HEK293 (cell line): Measurements from ENCODE around the gene OXSR1.
A peak's percentile ranks its signal among the peaks of the same experiment; 100 is the strongest.

Experiments used
- CTCF ChIA-PET: fragments of 350-600 bp; formaldehyde crosslinking; extraction: SDS; loops from one replicate; lab custom pipeline; 2021; ENCODE audit warnings: antibody characterized with exemption; lab: Yijun Ruan, JAX
- POLR2A ChIA-PET: fragments of 300-600 bp; formaldehyde crosslinking; extraction: SDS; loops from one replicate; lab custom pipeline; 2020; ENCODE audit warnings: antibody characterized with exemption, inconsistent platforms; lab: Yijun Ruan, JAX
- H3K27ac ChIP-seq: fragments of 200-500 bp; sonication (Bioruptor generic); 2 replicates; pipeline ENCODE4 v1.5.1; 2014; ENCODE audit warnings: low read depth, low read length, control low read depth, inconsistent platforms; ENCODE audit errors: extremely low read depth
- H3K36me3 ChIP-seq, 2 experiments: fragments of 200-500 bp in 1 of 2; sonication (Bioruptor generic) in 1 of 2; 1 replicate in 1 of 2; 2 replicates in 1 of 2; pipeline ENCODE4 v1.5.1; 2014 to 2017; ENCODE audit warnings: inconsistent platforms in 2 of 2, low read length in 2 of 2; ENCODE audit not compliant: control insufficient read depth in 2 of 2, insufficient read depth in 1 of 2
- H3K4me1 ChIP-seq: fragments of 200-500 bp; sonication (Bioruptor generic); 2 replicates; pipeline ENCODE4 v1.5.1; 2014; ENCODE audit warnings: mild to moderate bottlenecking, low read length, inconsistent platforms; ENCODE audit not compliant: control insufficient read depth, insufficient read depth
- H3K4me3 ChIP-seq: 2 replicates; pipeline ENCODE4 v1.5.1; 2011; ENCODE audit warnings: low read depth, mild to moderate bottlenecking, control low read depth, low read length, moderate library complexity
- H3K9me3 ChIP-seq: fragments of 200-500 bp; sonication (Bioruptor generic); 2 replicates; pipeline ENCODE4 v1.5.1; 2014; ENCODE audit warnings: low read depth, low read length, inconsistent platforms; ENCODE audit not compliant: control insufficient read depth, insufficient read depth
- BCL11A ChIP-seq: fragments of 450-650 bp; formaldehyde crosslinking; IDR thresholded peaks from 2 replicates; pipeline ENCODE4 v1.5.1; 2016; ENCODE audit warnings: low read depth, missing biosample characterization, missing genetic modification characterization
- GLIS2 ChIP-seq: fragments of 450-650 bp; formaldehyde crosslinking; IDR thresholded peaks from 2 replicates; pipeline ENCODE4 v1.5.1; 2016; ENCODE audit warnings: missing biosample characterization, missing genetic modification characterization
- KLF7 ChIP-seq: fragments of 450-650 bp; formaldehyde crosslinking; IDR thresholded peaks from 2 replicates; pipeline ENCODE4 v1.5.1; 2016; ENCODE audit warnings: missing biosample characterization, missing genetic modification characterization, borderline replicate concordance
- KLF8 ChIP-seq: fragments of 450-650 bp; formaldehyde crosslinking; IDR thresholded peaks from 2 replicates; pipeline ENCODE4 v1.5.1; 2016; ENCODE audit warnings: missing biosample characterization, missing genetic modification characterization
- MEIS1 ChIP-seq: sonication (generic); formaldehyde crosslinking; IDR thresholded peaks from 2 replicates; pipeline ENCODE4 v1.8.1; 2022; ENCODE audit warnings: missing genetic modification reagents, mild to moderate bottlenecking, borderline replicate concordance
- PRDM10 ChIP-seq: fragments of 450-650 bp; formaldehyde crosslinking; IDR thresholded peaks from 2 replicates; pipeline ENCODE4 v1.5.1; 2016; ENCODE audit warnings: missing biosample characterization, missing genetic modification characterization
- REPIN1 ChIP-seq: fragments of 450-650 bp; formaldehyde crosslinking; IDR thresholded peaks from 2 replicates; pipeline ENCODE4 v1.5.1; 2017; ENCODE audit warnings: missing biosample characterization, missing genetic modification characterization, low read depth
- SALL2 ChIP-seq: fragments of 450-650 bp; formaldehyde crosslinking; IDR thresholded peaks from 2 replicates; pipeline ENCODE4 v1.5.0; 2017; ENCODE audit warnings: missing biosample characterization, mild to moderate bottlenecking, missing genetic modification characterization, borderline replicate concordance
- SCRT2 ChIP-seq: fragments of 450-650 bp; formaldehyde crosslinking; IDR thresholded peaks from 2 replicates; pipeline ENCODE4 v1.5.1; 2016; ENCODE audit warnings: missing biosample characterization, missing genetic modification characterization
- SP3 ChIP-seq: fragments of 450-650 bp; formaldehyde crosslinking; IDR thresholded peaks from 2 replicates; pipeline ENCODE4 v1.5.1; 2016; ENCODE audit warnings: missing biosample characterization, missing genetic modification characterization
- YY1 ChIP-seq: fragments of 450-650 bp; formaldehyde crosslinking; IDR thresholded peaks from 2 replicates; pipeline ENCODE4 v1.5.1; 2018; ENCODE audit warnings: missing biosample characterization, missing genetic modification characterization
- ZBTB8A ChIP-seq: fragments of 450-650 bp; formaldehyde crosslinking; IDR thresholded peaks from 2 replicates; pipeline ENCODE4 v1.5.1; 2016; ENCODE audit warnings: missing biosample characterization, missing genetic modification characterization
- ZFHX2 ChIP-seq: fragments of 450-650 bp; formaldehyde crosslinking; conservative IDR thresholded peaks from 2 replicates; pipeline ENCODE4 v1.5.1; 2016; ENCODE audit warnings: missing biosample characterization, missing genetic modification characterization
- ZFP3 ChIP-seq: fragments of 450-650 bp; formaldehyde crosslinking; IDR thresholded peaks from 2 replicates; pipeline ENCODE4 v1.5.1; 2016; ENCODE audit warnings: low read depth, missing biosample characterization, missing genetic modification characterization
- ZFP37 ChIP-seq: fragments of 450-650 bp; formaldehyde crosslinking; IDR thresholded peaks from 2 replicates; pipeline ENCODE4 v1.5.1; 2016; ENCODE audit warnings: missing biosample characterization, missing genetic modification characterization
- ZNF114 ChIP-seq: fragments of 450-650 bp; formaldehyde crosslinking; IDR thresholded peaks from 2 replicates; pipeline ENCODE4 v1.5.0; 2017; ENCODE audit warnings: missing biosample characterization, missing genetic modification characterization
- ZNF133 ChIP-seq: fragments of 450-650 bp; formaldehyde crosslinking; IDR thresholded peaks from 2 replicates; pipeline ENCODE4 v1.5.1; 2016; ENCODE audit warnings: missing biosample characterization, missing genetic modification characterization
- ZNF214 ChIP-seq: fragments of 450-650 bp; formaldehyde crosslinking; IDR thresholded peaks from 2 replicates; pipeline ENCODE4 v1.5.1; 2017; ENCODE audit warnings: missing biosample characterization, mild to moderate bottlenecking, missing genetic modification characterization, borderline replicate concordance
- ZNF24 ChIP-seq: fragments of 450-650 bp; formaldehyde crosslinking; IDR thresholded peaks from 2 replicates; pipeline ENCODE4 v1.5.1; 2016; ENCODE audit warnings: missing biosample characterization, missing genetic modification characterization
- ZNF248 ChIP-seq: fragments of 450-650 bp; formaldehyde crosslinking; IDR thresholded peaks from 2 replicates; pipeline ENCODE4 v1.5.1; 2017; ENCODE audit warnings: missing biosample characterization, missing genetic modification characterization
- ZNF292 ChIP-seq: fragments of 450-650 bp; formaldehyde crosslinking; IDR thresholded peaks from 2 replicates; pipeline ENCODE4 v1.5.1; 2016; ENCODE audit warnings: low read depth, missing biosample characterization, missing genetic modification characterization, borderline replicate concordance
- ZNF350 ChIP-seq: fragments of 450-650 bp; formaldehyde crosslinking; IDR thresholded peaks from 2 replicates; pipeline ENCODE4 v1.5.0; 2017; ENCODE audit warnings: missing biosample characterization, mild to moderate bottlenecking, missing genetic modification characterization
- ZNF530 ChIP-seq: fragments of 450-650 bp; formaldehyde crosslinking; IDR thresholded peaks from 2 replicates; pipeline ENCODE4 v1.5.1; 2016; ENCODE audit warnings: low read depth, missing biosample characterization, missing genetic modification characterization
- ZNF561 ChIP-seq: fragments of 450-650 bp; IDR thresholded peaks from 2 replicates; pipeline ENCODE4 v1.5.1; 2018; ENCODE audit warnings: missing biosample characterization, missing genetic modification characterization, borderline replicate concordance
- ZNF701 ChIP-seq: fragments of 450-650 bp; formaldehyde crosslinking; IDR thresholded peaks from 2 replicates; pipeline ENCODE4 v1.5.1; 2016; ENCODE audit warnings: missing biosample characterization, missing genetic modification characterization
- ZNF76 ChIP-seq: fragments of 450-650 bp; formaldehyde crosslinking; IDR thresholded peaks from 2 replicates; pipeline ENCODE4; 2016; ENCODE audit warnings: low read depth, missing biosample characterization, missing genetic modification characterization, borderline replicate concordance
- ZNF791 ChIP-seq: fragments of 450-650 bp; formaldehyde crosslinking; IDR thresholded peaks from 2 replicates; pipeline ENCODE4 v1.5.1; 2016; ENCODE audit warnings: missing biosample characterization, missing genetic modification characterization
- ZNF792 ChIP-seq: fragments of 450-650 bp; formaldehyde crosslinking; IDR thresholded peaks from 2 replicates; pipeline ENCODE4 v1.5.1; 2016; ENCODE audit warnings: missing biosample characterization, missing genetic modification characterization
- ZSCAN18 ChIP-seq: fragments of 450-650 bp; formaldehyde crosslinking; IDR thresholded peaks from 2 replicates; pipeline ENCODE4 v1.5.1; 2016; ENCODE audit warnings: missing biosample characterization, missing genetic modification characterization
- ZSCAN30 ChIP-seq: fragments of 450-650 bp; IDR thresholded peaks from 2 replicates; pipeline ENCODE4 v1.5.1; 2018; ENCODE audit warnings: missing biosample characterization, mild to moderate bottlenecking, missing genetic modification characterization, moderate library complexity
- ZSCAN4 ChIP-seq: fragments of 450-650 bp; formaldehyde crosslinking; IDR thresholded peaks from 2 replicates; pipeline ENCODE4 v1.5.1; 2017; ENCODE audit warnings: missing biosample characterization, missing genetic modification characterization

OXSR1 gene

GRCh38 chr3:38163117-38163840, 2.1 kb upstream of the OXSR1 start:
- ChIA-PET CTCF (interaction anchor here (0.6 to 1.5 kb wide), 4 partner anchors 9 to 301 kb away, joined by 3 to 5 read pairs (median 4); no protein-coding TSS in a partner anchor), POLR2A (interaction anchor here (4.1 kb wide), 1 partner anchor 26 kb away, joined by 48 read pairs; the partner anchor contains the start of genes ACAA1 and MYD88)
- H3K4me1 ChIP-seq, result no peaks in the 10 kb centered on the region
- H3K36me3 ChIP-seq, result no peaks in the 10 kb centered on the region
- no peaks in the 10 kb centered on the region for H3K9me3 ChIP-seq
- TF ChIP-seq ZNF791 (no peak), SCRT2 (tag by site-specific recombination) (peak; percentile 50; the same call in 1 of the 2 replicates), PRDM10 (tag by site-specific recombination) (peak; percentile 42; the same call in 1 of the 2 replicates)
- H3K27ac ChIP-seq, result no peak overlapping the region
- no peak overlapping the region for H3K4me3 ChIP-seq

- POLR2A ChIA-PET, result interaction anchor here (0.5 to 4.1 kb wide), 6 partner anchors 9 to 1009 kb away, joined by 3 to 48 read pairs (median 3); partner anchors contain the start of genes ACAA1 and MYD88
- no peaks in the 10 kb centered on the region for H3K4me1 ChIP-seq
Measured at GRCh38 chr3:38163841-38164642, 1.3 kb upstream of the OXSR1 start.

GRCh38 chr3:38164643-38164951, 740 bp upstream of the OXSR1 start:
- TF ChIP-seq GLIS2 (peak; percentile 68; the same call in 1 of the 2 replicates), ZNF214 (tag by site-specific recombination) (no peak), KLF8 (tag by site-specific recombination) (0 out of 2 replicates have a peak, but pooled peaks have one; percentile 13), YY1 (tag by site-specific recombination) (no peak), ZNF133 (tag by site-specific recombination) (no peak), ZFP3 (tag by site-specific recombination) (no peak), ZNF701 (tag by site-specific recombination) (no peak), ZSCAN4 (no peak), KLF7 (tag by site-specific recombination) (peak; percentile 66), ZSCAN30 (tag by site-specific recombination) (0 out of 2 replicates have a peak, but pooled peaks have one; percentile 8)
- CTCF ChIA-PET, result interaction anchor here (0.7 to 1.5 kb wide), 3 partner anchors 34 to 490 kb away, joined by 3 to 4 read pairs (median 4); no protein-coding TSS in a partner anchor
- Histone ChIP-seq H3K36me3 (no peaks in the 10 kb centered on the region), H3K4me1 (no peaks in the 10 kb centered on the region), H3K4me3 (peak overlapping the region; percentile 80), H3K9me3 (no peaks in the 10 kb centered on the region), H3K27ac (peak overlapping the region; percentile 82; the same call in 1 of the 2 replicates)
- POLR2A ChIA-PET, result interaction anchor here (0.5 to 4.1 kb wide), 10 partner anchors 10 to 1008 kb away, joined by 3 to 48 read pairs (median 3); partner anchors contain the start of genes ACAA1 and MYD88

More at GRCh38 chr3:38163841-38164642, 1.3 kb upstream of the OXSR1 start:
- CTCF ChIA-PET, result interaction anchor here (0.7 to 1.5 kb wide), 3 partner anchors 8 to 490 kb away, joined by 3 to 4 read pairs (median 4); no protein-coding TSS in a partner anchor
- peak overlapping the region; percentile 80 for H3K4me3 ChIP-seq
- H3K9me3 ChIP-seq, result no peaks in the 10 kb centered on the region
- peak overlapping the region; percentile 82; the same call in 1 of the 2 replicates for H3K27ac ChIP-seq
- no peaks in the 10 kb centered on the region for H3K36me3 ChIP-seq
- TF ChIP-seq ZFHX2, result no peak
- no peak for TF ChIP-seq ZSCAN18 (tag by site-specific recombination)
- no peak for TF ChIP-seq ZNF292 (tag by site-specific recombination)
- no peak for TF ChIP-seq ZBTB8A (tag by site-specific recombination)
- no peak for TF ChIP-seq ZNF24 (tag by site-specific recombination)
- TF ChIP-seq SALL2, result no peak
- no peak for TF ChIP-seq REPIN1 (tag by site-specific recombination)
- no peak for TF ChIP-seq KLF8 (tag by site-specific recombination)
- TF ChIP-seq ZNF530, result no peak
- TF ChIP-seq ZNF792 (tag by site-specific recombination), result no peak
- TF ChIP-seq ZNF350 (tag by site-specific recombination), result no peak
- TF ChIP-seq ZNF561, result no peak
- no peak for TF ChIP-seq ZFP37
- no peak for TF ChIP-seq ZNF76 (tag by site-specific recombination)
- TF ChIP-seq MEIS1, result no peak
- no peak for TF ChIP-seq ZNF114 (tag by site-specific recombination)
- no peak for TF ChIP-seq ZNF248 (tag by site-specific recombination)
- no peak for TF ChIP-seq SP3 (tag by site-specific recombination)
- TF ChIP-seq ZNF701 (tag by site-specific recombination), result no peak
- no peak for TF ChIP-seq BCL11A (tag by site-specific recombination)
